NCI-H187 (cell line): ENCODE results near the gene EML3.
"Not testable (repeated sequence)": the region's sequence is repeated elsewhere in the genome, so short reads cannot be mapped to it uniquely, and the experiment has no call there.

Experiments used
- DNase-seq, 2 experiments: peaks; one replicate each; lab custom pipeline; 2025; lab: John Stamatoyannopoulos, UW

Gene EML3

DNA sequence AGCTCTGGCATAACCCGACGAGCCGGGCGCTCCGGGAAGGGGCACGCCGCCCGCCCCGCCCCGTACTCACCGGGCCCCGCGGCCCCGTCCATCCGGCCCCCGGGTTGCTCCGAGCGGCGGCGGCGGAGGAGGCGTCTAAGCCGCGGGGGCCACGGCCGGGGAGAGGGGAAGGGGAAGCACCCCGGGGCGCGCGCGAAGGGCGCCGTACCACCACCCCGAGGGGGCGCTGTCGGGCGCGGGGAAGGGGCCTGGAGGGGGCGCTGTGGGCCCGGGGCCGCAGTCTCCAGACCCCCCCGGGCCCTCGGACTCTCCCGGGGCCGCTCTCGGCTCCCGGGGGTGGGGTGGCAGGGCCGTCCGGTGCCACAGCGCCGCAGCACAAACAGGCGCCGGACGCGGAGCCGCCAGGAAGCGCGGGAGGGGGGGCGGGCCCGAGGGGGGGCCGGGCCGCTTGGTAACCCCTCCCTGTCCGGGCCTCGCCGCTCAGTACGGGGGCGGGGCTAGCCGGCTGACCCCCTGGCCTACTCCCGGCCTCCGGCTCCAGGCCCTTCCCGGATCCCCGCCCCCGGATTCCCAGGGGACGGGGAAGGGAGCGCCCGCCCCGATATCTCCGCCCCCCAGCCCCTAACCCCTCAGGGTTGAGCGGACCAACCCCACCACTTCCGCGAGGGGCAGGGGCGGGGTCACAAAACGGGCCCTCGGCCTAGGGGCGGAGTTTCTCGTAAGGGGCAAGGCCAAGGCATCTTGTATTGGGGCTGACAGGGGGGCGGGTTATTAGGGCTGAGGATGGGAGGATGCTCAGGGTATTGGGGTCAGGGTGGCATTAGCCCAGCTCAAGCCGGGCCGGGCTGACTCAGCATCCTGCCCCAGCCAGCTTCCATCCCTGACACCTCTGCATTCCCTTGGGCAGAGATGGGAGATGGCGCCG lies at the start of gene EML3, which contains the start of gene ROM1:
EML3 (minus strand) TSS at position 410 of the 925 bp plus-strand sequence; CDS start at position 92, 318 bp downstream.
ROM1 (plus strand) TSS at position 892 of the 925 bp plus-strand sequence; CDS start at position 917, 25 bp downstream.
- DNase-seq: peak; percentile 25 to 57

GRCh38 chr11:62656796-62657429 lies 44.3 kb upstream of the EML3 start:
- no peak for DNase-seq

DNA sequence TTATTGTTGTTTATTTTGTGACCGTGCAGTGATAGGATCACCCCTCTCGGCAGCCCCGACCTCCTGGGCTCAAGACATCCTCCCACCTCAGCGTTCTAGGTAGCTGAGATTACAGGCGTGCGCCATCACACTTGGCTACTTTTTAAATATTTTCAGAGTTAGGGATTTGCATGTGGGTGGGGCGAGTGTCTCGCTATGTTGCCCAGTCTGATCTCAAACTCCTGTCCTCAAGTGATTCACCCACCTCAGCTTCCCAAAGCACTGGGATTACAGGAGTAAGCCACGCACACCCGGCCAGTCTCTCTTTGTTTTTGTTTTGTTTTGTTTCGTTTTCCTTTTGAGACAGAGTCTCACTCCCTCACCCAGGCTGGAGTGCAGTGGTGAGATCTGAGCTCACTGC lies 41.7 kb upstream of the EML3 start:
- no peak for DNase-seq

DNA sequence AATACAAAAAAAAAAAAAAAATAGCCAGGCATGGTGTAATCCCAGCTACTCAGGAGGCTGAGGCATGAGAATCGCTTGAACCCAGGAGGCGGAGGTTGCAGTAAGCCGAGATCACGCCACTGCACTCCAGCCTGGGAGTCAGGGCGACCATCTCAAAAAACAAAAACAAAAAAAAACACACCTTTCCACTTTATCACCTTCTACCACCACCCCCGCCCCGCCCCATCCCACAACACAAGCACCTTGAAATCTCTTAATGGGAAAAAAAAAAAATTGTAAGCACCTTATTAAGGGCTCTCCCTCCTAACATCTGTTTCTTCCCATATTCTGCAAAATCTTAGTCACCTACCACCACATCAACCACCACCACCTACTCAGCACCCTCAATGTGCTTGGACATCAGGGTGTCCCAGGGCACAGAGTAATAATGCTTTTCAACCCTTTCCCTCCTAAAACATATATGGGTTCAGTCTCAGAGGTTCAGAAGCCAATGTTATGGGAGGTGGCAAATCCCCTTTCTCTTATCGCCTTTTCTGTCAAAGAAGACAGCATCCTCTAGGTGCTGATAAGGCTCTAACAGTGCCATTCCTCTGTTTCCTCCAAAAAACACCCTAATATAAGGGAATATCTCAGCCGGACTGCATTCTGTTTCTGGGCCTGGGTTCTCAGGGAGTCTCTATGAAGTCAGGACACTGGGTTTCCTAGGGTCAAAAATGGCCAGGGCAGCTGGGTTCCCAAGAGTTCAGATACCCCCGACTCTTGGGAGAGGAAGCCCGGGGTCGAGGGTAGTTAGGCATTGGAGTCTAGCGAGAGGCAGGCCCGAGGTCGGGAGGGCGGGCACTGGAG lies 39.8 kb upstream of the EML3 start:
- no peak for DNase-seq

- DNase-seq: not testable (repeated sequence)
Measured at GRCh38 chr11:62650283-62650682, 37.7 kb upstream of the EML3 start.

- DNase-seq: no peak
Measured at GRCh38 chr11:62649486-62649885, 36.9 kb upstream of the EML3 start.

GRCh38 chr11:62648967-62649364 lies 36.4 kb upstream of the EML3 start:
- DNase-seq: no peak

DNA sequence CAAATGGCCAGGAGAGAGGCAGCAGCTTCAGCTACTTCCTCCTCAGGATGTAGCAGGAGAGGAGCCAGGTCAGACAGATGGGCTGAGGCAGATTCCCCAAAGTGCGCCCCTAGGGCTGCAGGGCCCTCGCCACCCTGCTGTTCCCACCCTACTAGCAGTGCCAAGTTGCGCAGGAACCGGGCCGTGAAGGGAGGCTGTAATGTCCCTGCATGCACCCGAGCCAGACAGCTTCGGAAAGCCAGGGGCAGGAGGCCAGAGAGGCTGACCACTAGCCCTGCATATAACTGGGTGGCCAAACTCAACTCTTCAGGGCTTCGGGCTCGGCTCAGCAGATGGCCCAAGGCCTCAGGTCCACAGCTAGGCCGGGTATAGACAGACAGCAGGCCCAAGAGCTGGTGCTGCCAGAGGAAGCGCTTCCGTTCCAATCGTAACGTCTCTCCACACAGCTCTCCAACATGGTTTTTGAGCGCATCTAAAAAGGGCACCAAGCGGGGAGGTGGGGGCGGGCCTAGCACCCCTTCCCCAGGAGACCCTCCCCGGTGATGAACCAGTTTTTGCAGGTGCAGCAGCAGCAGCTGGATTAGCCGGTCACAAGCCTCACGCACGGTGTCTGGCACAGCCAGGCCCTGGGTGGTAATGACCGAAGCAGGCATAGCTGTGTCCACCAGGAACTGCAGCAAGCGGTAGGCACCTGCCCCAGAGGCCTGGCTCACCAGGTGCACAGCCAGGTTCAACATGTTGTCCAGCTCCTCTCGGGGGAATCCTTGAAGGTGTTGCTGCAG lies 35.8 kb upstream of the EML3 start:
- DNase-seq: no peak

DNA sequence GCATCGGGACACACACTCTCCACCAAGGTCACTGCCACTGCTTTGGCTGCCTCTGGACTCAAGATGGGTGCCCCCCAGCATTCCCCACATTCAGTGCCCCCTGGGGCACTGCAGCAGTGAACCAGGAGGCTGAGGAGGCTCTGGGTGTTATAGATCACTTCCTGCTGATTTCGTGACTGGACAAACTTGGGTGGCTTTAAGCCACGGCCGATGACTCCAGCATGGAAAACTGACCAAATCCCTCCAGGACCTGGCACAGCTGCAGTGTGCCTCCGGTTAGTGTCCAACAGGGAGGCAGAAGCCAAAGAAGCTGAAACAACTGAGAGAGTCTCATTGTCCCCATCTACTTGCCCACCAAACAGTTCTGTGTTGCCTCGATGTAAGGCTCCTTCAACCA lies 35.0 kb upstream of the EML3 start:
- no peak for DNase-seq

GRCh38 chr11:62646825-62647608 lies 34.4 kb upstream of the EML3 start:
- no peak for DNase-seq

GRCh38 chr11:62645946-62646824 lies 33.6 kb upstream of the EML3 start, which contains the start of gene GANAB:
GANAB (minus strand) TSS chr11:62646613; CDS start chr11:62646599, 14 bp downstream.
- peak; percentile 94 to 97 for DNase-seq

DNA sequence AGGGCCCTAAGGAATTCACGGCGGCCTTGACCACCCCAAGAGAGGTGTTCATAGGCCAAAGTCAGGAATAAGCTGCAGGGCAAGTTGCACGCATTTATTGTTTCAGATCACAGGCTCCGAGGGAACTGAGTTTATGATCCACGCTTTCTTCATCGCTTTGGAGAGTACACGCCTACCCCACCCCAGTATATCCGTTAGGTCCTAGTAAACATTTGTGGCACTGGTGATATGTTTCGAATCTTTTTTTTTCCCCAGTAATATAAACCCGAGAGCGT lies 33.0 kb upstream of the EML3 start:
- no peak for DNase-seq

DNA sequence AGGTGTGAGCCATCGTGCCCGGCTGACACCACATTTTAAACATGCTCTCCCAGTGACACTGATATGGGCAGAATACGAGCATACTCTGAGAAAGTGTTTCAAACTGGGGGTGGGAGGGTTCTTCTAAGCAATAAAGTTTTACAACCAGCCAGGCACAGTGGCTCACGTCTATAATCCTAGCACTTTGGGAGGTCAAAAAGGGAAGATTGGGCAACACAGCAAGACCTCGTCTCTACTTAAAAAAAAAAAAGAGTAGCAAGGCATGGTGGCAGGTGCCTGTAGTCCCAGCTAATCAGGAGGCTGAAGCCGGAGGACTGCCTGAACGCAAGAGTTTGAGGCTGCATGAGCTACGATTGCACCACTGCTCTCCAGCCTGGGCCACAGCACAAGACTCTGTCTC lies 31.6 kb upstream of the EML3 start:
- no peak for DNase-seq

GRCh38 chr11:62632492-62632891 lies 19.9 kb upstream of the EML3 start:
- DNase-seq: no peak

DNA sequence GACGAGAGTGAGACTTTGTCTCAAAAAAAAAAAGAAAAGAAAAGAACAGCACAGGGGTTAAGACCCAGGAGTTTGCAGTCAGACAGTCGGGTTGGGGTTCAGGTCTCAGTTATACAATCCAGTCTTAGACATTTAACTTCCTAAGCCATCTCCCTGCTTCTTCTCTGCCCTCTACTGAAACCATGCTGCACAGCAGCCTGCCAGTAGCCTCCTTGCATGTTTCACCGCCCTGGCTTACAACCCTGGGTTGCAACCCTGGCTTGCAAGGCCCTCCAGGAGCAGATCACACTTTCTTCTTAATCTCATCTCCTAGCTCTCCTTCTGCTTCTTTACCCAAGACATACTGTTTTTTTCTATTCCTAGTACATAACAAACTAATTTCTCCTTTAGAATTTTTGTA lies 15.1 kb upstream of the EML3 start:
- no peak for DNase-seq

DNA sequence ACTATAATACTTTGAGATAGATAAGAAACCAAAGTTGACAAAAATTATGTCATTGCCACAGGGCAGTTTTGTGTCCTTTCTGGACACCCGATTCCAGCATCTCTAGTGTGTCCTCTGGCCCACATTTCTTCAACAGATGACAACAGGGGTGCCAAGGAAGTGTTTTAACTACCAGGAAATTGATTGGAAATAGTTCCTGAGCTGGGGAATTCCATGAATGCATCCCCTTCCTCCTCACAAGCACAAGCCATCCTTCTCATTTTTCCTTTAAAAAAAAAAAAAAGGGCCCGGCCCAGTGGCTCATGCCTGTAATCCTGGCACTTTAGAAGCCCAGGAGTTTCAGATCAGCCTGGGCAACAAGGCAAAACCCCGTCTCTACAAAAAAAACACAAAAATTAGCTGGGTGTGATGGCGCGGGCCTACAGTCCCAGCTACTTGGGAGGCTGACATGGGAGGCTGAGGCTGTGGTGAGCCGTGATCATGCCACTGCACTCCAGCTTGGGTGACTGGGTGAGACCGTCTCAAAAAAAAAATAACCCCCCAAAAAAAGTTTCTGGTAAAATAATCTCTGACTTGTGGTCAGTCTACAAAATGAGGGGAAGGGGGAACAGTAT lies 10.0 kb upstream of the EML3 start:
- DNase-seq: no peak

GRCh38 chr11:62621567-62622470 lies 9.2 kb upstream of the EML3 start, which contains the start of gene B3GAT3:
B3GAT3 (minus strand) TSS chr11:62621986; CDS start chr11:62621947, 39 bp downstream.
- DNase-seq: peak; percentile 94 to 95

DNA sequence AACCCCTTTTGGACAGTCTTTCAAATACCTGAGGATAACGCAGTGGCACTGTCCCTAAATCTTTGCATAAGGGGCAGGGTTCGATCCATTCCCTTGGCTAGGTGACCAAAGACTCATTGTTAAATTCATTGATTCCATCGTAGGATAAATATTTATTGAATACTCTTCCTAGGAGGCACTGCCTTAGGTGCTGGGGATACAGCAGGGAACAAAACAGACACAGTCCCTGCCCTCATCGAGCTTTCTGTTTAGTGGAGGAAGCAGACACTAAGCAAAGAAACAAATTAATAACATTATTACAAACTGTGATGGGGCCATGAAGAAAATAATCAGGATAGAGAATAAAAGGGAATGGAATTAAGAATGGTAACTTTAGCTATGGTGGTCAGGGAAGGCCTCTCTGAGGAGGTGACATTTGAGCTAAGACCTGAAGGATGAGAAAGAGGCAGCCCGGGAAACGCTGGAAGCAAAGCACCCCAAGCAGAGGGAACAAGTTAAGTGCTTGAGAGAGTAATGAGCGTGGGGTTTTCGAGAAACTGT lies 8.5 kb upstream of the EML3 start:
- no peak for DNase-seq
